K562 (cell line): ENCODE results near the gene DLG4. TPM values are rescaled to one million over a fixed set of nuclear protein-coding genes. Genes with fewer than 3 reads are reported as not detected.

Experiments used
- DNMT1 ChIP-seq: fragments of 450-650 bp; IDR thresholded peaks from 2 replicates; pipeline ENCODE4 v1.6.1; 2016; ENCODE audit warnings: antibody characterized with exemption, mild to moderate bottlenecking
- EP300 ChIP-seq: IDR thresholded peaks from 2 replicates; pipeline ENCODE4 v1.6.1; 2012; ENCODE audit warnings: low read length, improper control_type of control experiment
- GTF2F1 ChIP-seq: IDR thresholded peaks from 2 replicates; pipeline ENCODE4 v1.6.1; 2011; ENCODE audit warnings: low read depth, low read length, improper control_type of control experiment
- KAT8 ChIP-seq: fragments of 450-650 bp; IDR thresholded peaks from 2 replicates; pipeline ENCODE4 v1.6.1; 2016; ENCODE audit warnings: low read depth, mild to moderate bottlenecking
- ZC3H4 ChIP-seq: sonication (generic); formaldehyde crosslinking; IDR thresholded peaks from 2 replicates; pipeline ENCODE4 v1.9.0; 2021; ENCODE audit warnings: missing genetic modification reagents, borderline replicate concordance
- ZNF133 ChIP-seq: fragments of 250-450 bp; sonication (Bioruptor Pico); IDR thresholded peaks from 2 replicates; pipeline ENCODE4 v1.4.0; 2020; ENCODE audit warnings: mild to moderate bottlenecking
- polyA plus RNA-seq, 8 experiments: library from polyadenylated mRNA; depleted of rRNA in 4 of 8; stranded (reverse) in 5 of 8; unstranded in 3 of 8; fragments of >200 nt; fragmentation: Nextera tagmentation in 2 of 8; fragmentation: Illumina TruSeq in 1 of 8; extraction: Ambion mirVana in 2 of 8; extraction: Trizol in 1 of 8; gene quantifications; 2 replicates each; pipeline versions ENCODE4 v1.2.1 to v1.2.3, GENCODE V29; 2011 to 2014; ENCODE audit warnings: inconsistent platforms in 1 of 8, missing spikeins in 1 of 8
- total RNA-seq, 7 experiments: library from RNA; depleted of rRNA in 6 of 7; stranded (reverse); fragments of >200 nt in 6 of 7; fragmentation: Illumina TruSeq in 2 of 7; extraction: Trizol in 2 of 7; gene quantifications; 2 replicates each; pipeline versions ENCODE4 v1.2.1 to v1.2.3, GENCODE V29; 2011 to 2021; ENCODE audit warnings: low replicate concordance in 1 of 7
- TF ChIP-seq, protein P1 (sequence below): fragments of 200-600 bp; sonication (generic); IDR thresholded peaks from one replicate; pipeline ENCODE4 v1.6.1; 2012; ENCODE audit warnings: mild to moderate bottlenecking, low read depth, low read length, inconsistent platforms
- TF ChIP-seq, protein P2 (sequence below): sonication (generic); formaldehyde crosslinking; IDR thresholded peaks from 2 replicates; pipeline ENCODE4 v1.8.1; 2023; ENCODE audit warnings: mild to moderate bottlenecking, missing genetic modification reagents
- TF ChIP-seq, protein P3 (sequence below): fragments of 450-650 bp; formaldehyde crosslinking; IDR thresholded peaks from 2 replicates; pipeline ENCODE4 v1.4.0; 2020; ENCODE audit warnings: mild to moderate bottlenecking, moderate library complexity
- TF ChIP-seq, protein P4 (sequence below): fragments of 450-650 bp; IDR thresholded peaks from 2 replicates; pipeline ENCODE4 v1.6.1; 2016; ENCODE audit warnings: antibody characterized with exemption

The DLG4 gene
- total and polyA plus RNA-seq, 9 of the 15 experiments (the other 6 are each of a cell fraction or from before 2014, with no cell fraction given): 0.03 to 12.0 (median 4.1) TPM

DNA sequence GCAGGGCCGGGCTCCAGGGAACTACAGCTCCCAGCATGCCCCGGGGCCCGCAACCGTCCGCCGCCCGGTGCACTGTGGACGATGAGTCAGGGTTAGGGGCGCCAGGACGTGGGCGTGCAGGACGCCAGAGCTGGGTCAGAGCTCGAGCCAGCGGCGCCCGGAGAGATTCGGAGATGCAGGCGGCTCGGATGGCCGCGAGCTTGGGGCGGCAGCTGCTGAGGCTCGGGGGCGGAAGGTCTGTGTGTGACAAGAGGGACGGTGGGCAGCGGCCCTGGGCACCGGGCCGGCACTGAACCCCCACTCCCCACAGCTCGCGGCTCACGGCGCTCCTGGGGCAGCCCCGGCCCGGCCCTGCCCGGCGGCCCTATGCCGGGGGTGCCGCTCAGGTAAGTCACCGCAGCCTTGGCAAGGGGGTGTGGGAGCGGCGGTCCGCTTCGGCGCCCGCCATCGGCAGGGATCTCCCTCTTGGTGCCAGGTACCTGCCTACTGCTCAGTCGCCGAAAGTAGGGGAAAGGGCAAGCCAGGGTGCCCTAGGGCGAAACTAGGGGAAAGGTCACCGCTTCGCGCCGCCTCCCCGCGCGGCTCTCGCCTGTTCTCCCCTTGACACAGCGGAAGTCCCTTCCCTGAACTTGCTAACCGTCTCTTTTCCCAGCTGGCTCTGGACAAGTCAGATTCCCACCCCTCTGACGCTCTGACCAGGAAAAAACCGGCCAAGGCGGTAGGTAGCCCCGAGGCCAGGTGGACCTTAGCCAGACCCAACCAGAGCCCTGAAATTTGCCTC lies at the start of gene DLG4, which contains the start of gene ACADVL (continued):
- TF ChIP-seq, protein P1, sequence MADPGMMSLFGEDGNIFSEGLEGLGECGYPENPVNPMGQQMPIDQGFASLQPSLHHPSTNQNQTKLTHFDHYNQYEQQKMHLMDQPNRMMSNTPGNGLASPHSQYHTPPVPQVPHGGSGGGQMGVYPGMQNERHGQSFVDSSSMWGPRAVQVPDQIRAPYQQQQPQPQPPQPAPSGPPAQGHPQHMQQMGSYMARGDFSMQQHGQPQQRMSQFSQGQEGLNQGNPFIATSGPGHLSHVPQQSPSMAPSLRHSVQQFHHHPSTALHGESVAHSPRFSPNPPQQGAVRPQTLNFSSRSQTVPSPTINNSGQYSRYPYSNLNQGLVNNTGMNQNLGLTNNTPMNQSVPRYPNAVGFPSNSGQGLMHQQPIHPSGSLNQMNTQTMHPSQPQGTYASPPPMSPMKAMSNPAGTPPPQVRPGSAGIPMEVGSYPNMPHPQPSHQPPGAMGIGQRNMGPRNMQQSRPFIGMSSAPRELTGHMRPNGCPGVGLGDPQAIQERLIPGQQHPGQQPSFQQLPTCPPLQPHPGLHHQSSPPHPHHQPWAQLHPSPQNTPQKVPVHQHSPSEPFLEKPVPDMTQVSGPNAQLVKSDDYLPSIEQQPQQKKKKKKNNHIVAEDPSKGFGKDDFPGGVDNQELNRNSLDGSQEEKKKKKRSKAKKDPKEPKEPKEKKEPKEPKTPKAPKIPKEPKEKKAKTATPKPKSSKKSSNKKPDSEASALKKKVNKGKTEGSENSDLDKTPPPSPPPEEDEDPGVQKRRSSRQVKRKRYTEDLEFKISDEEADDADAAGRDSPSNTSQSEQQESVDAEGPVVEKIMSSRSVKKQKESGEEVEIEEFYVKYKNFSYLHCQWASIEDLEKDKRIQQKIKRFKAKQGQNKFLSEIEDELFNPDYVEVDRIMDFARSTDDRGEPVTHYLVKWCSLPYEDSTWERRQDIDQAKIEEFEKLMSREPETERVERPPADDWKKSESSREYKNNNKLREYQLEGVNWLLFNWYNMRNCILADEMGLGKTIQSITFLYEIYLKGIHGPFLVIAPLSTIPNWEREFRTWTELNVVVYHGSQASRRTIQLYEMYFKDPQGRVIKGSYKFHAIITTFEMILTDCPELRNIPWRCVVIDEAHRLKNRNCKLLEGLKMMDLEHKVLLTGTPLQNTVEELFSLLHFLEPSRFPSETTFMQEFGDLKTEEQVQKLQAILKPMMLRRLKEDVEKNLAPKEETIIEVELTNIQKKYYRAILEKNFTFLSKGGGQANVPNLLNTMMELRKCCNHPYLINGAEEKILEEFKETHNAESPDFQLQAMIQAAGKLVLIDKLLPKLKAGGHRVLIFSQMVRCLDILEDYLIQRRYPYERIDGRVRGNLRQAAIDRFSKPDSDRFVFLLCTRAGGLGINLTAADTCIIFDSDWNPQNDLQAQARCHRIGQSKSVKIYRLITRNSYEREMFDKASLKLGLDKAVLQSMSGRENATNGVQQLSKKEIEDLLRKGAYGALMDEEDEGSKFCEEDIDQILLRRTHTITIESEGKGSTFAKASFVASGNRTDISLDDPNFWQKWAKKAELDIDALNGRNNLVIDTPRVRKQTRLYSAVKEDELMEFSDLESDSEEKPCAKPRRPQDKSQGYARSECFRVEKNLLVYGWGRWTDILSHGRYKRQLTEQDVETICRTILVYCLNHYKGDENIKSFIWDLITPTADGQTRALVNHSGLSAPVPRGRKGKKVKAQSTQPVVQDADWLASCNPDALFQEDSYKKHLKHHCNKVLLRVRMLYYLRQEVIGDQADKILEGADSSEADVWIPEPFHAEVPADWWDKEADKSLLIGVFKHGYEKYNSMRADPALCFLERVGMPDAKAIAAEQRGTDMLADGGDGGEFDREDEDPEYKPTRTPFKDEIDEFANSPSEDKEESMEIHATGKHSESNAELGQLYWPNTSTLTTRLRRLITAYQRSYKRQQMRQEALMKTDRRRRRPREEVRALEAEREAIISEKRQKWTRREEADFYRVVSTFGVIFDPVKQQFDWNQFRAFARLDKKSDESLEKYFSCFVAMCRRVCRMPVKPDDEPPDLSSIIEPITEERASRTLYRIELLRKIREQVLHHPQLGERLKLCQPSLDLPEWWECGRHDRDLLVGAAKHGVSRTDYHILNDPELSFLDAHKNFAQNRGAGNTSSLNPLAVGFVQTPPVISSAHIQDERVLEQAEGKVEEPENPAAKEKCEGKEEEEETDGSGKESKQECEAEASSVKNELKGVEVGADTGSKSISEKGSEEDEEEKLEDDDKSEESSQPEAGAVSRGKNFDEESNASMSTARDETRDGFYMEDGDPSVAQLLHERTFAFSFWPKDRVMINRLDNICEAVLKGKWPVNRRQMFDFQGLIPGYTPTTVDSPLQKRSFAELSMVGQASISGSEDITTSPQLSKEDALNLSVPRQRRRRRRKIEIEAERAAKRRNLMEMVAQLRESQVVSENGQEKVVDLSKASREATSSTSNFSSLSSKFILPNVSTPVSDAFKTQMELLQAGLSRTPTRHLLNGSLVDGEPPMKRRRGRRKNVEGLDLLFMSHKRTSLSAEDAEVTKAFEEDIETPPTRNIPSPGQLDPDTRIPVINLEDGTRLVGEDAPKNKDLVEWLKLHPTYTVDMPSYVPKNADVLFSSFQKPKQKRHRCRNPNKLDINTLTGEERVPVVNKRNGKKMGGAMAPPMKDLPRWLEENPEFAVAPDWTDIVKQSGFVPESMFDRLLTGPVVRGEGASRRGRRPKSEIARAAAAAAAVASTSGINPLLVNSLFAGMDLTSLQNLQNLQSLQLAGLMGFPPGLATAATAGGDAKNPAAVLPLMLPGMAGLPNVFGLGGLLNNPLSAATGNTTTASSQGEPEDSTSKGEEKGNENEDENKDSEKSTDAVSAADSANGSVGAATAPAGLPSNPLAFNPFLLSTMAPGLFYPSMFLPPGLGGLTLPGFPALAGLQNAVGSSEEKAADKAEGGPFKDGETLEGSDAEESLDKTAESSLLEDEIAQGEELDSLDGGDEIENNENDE: no peak
- TF ChIP-seq, protein P2, sequence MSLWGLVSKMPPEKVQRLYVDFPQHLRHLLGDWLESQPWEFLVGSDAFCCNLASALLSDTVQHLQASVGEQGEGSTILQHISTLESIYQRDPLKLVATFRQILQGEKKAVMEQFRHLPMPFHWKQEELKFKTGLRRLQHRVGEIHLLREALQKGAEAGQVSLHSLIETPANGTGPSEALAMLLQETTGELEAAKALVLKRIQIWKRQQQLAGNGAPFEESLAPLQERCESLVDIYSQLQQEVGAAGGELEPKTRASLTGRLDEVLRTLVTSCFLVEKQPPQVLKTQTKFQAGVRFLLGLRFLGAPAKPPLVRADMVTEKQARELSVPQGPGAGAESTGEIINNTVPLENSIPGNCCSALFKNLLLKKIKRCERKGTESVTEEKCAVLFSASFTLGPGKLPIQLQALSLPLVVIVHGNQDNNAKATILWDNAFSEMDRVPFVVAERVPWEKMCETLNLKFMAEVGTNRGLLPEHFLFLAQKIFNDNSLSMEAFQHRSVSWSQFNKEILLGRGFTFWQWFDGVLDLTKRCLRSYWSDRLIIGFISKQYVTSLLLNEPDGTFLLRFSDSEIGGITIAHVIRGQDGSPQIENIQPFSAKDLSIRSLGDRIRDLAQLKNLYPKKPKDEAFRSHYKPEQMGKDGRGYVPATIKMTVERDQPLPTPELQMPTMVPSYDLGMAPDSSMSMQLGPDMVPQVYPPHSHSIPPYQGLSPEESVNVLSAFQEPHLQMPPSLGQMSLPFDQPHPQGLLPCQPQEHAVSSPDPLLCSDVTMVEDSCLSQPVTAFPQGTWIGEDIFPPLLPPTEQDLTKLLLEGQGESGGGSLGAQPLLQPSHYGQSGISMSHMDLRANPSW: no peak
- TF ChIP-seq DNMT1 (no peak), EP300 (peak; percentile 31; the same call in 1 of the 2 replicates), ZNF133 (CRISPR knock-in tag) (0 out of 2 replicates have a peak, but pooled peaks have one; percentile 19), ZC3H4 (CRISPR knock-in tag) (peak; percentile 35; the same call in 1 of the 2 replicates), KAT8 (no peak), GTF2F1 (no peak)
- TF ChIP-seq, protein P3, sequence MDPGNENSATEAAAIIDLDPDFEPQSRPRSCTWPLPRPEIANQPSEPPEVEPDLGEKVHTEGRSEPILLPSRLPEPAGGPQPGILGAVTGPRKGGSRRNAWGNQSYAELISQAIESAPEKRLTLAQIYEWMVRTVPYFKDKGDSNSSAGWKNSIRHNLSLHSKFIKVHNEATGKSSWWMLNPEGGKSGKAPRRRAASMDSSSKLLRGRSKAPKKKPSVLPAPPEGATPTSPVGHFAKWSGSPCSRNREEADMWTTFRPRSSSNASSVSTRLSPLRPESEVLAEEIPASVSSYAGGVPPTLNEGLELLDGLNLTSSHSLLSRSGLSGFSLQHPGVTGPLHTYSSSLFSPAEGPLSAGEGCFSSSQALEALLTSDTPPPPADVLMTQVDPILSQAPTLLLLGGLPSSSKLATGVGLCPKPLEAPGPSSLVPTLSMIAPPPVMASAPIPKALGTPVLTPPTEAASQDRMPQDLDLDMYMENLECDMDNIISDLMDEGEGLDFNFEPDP (CRISPR knock-in tag): no peak
- TF ChIP-seq, protein P4, sequence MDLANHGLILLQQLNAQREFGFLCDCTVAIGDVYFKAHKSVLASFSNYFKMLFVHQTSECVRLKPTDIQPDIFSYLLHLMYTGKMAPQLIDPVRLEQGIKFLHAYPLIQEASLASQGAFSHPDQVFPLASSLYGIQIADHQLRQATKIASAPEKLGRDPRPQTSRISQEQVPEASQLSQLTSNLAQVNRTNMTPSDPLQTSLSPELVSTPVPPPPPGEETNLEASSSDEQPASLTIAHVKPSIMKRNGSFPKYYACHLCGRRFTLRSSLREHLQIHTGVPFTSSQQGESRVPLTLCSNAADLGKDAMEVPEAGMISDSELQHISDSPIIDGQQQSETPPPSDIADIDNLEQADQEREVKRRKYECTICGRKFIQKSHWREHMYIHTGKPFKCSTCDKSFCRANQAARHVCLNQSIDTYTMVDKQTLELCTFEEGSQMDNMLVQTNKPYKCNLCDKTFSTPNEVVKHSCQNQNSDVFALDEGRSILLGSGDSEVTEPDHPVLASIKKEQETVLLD: no peak
